ENCODE measurements around the gene RBM12.
A peak's percentile ranks its signal among the peaks of the same experiment; 100 is the strongest.

Gene RBM12

GRCh38 chr20:35611482-35611881, 53.2 kb downstream of the RBM12 start:
- H3K4me3 ChIP-seq (ENCODE audit: low read depth, low read length) = no peak overlapping the region
- DNase-seq (ENCODE audit: low read depth) = no peak
- TF ChIP-seq CTCF (conservative IDR thresholded peaks at IDR 0.05; ENCODE audit: low read depth, low read length) = no peak

- TF ChIP-seq CTCF (conservative IDR thresholded peaks at IDR 0.05; ENCODE audit: low read depth, low read length) = no peak
- H3K4me3 ChIP-seq (ENCODE audit: low read depth, low read length) = no peak overlapping the region
- DNase-seq (ENCODE audit: low read depth) = peak; percentile 35
Observed at GRCh38 chr20:35610833-35611427, 53.8 kb downstream of the RBM12 start.

GRCh38 chr20:35607003-35607735, 57.5 kb downstream of the RBM12 start:
- no peak for DNase-seq (ENCODE audit: low read depth)
- H3K4me3 ChIP-seq (ENCODE audit: low read depth, low read length) = no peak overlapping the region
- TF ChIP-seq CTCF (conservative IDR thresholded peaks at IDR 0.05; ENCODE audit: low read depth, low read length) = no peak

- H3K4me3 ChIP-seq (ENCODE audit: low read depth, low read length) = no peak overlapping the region
- no peak for TF ChIP-seq CTCF (conservative IDR thresholded peaks at IDR 0.05; ENCODE audit: low read depth, low read length)
- no peak for DNase-seq (ENCODE audit: low read depth)
Observed at GRCh38 chr20:35606127-35606526, 58.6 kb downstream of the RBM12 start.

- no peak overlapping the region for H3K4me3 ChIP-seq (ENCODE audit: low read depth, low read length)
- peak; percentile 59 for TF ChIP-seq CTCF (conservative IDR thresholded peaks at IDR 0.05; ENCODE audit: low read depth, low read length)
- peak; percentile 24 for DNase-seq (ENCODE audit: low read depth)
Observed at GRCh38 chr20:35604449-35604747, 60.3 kb downstream of the RBM12 start.

- no peak for DNase-seq (ENCODE audit: low read depth)
- no peak overlapping the region for H3K4me3 ChIP-seq (ENCODE audit: low read depth, low read length)
- no peak for TF ChIP-seq CTCF (conservative IDR thresholded peaks at IDR 0.05; ENCODE audit: low read depth, low read length)
Observed at GRCh38 chr20:35603695-35604448, 60.8 kb downstream of the RBM12 start.
